Activated CD8-positive, alpha-beta memory T cell treated with anti-CD3 and anti-CD28 coated beads for 48 hours (primary cell): ENCODE measurements around the gene SCN1B.

ENCODE experiments used
- DNase-seq, 3 experiments: peaks; one replicate each; pipeline ENCODE4 v3.0.0-alpha.2; 2020; ENCODE audit warnings: low read depth in 2 of 3, low spot score in 2 of 3

Gene SCN1B

DNA sequence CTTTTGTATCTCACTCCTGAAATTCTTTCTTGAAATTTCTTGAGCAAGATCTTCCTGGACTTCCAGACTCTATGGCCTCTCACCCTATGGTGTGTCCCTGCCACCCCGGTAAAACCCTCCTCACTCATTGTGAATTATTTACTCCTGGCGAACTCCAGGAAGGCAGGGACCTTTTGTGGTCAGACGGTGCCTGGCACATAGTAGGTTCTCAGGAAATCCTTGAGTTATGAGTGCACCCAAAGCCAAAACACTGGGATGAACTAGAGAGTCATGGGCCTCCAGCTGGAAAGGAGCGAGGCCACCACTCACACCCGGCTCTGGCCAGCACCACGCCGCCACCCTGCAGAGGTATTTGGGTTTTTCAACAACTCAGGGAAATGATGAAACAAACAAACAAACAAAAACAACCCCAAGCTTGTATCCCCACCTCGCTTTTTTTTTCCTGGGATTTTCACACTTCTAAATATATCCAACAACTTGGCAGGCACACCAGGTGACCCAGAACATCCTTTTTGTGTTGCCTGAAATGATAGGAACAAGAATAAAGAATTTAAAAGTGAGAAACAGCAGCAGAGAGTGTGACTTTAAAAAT is 22.4 kb downstream of the SCN1B start:
- no peak for DNase-seq

DNA sequence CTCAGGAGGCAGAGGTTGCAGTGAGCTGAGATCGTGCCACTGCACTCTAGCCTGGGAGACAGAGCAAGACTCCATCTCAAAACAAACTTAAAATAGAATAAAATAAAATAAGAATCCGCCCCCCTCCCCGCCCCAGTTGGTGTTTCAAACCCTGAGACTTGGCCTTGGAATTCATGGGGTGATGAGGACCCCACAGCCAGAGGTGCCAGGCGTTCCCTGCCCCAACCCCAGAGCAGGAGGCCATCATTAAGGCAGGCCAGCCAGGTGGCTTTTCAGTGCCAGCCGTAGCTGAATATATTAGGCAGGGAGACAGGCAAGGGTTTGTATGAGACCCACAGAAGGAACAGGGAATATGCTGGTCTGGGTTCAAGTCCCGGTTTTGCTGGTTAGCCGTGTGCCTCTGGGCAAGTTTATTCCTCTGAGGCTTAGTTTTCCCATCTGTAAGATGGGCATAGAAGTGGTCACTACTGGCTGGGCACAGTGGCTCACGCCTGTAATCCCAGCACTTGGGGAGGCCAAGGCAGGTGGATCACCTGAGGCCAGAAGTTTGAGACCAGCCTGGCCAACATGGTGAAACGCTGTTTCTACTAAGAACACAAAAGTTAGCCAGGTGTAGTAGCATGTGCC is 23.5 kb downstream of the SCN1B start:
- DNase-seq, result no peak

DNA sequence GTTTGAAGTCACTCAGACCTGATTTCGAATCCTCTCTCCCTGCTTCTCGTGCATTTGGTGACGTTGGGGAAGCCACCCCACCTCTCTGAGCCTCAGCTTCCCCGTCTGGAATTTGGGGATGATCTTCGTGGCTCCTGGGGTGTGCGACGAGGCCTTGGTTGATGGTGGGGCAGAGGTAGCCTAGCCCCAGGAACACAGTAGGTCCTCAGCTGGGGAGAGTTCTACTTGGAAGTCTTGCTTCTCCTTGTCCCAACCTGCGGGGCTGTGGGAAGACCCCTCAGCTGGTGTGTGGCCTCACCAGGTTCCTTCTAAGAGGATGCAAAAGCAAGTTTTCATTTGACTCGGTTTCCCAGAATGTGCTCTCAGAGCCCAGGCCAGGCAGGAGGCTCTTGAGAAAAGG is 24.4 kb downstream of the SCN1B start:
- DNase-seq, result no peak

DNA sequence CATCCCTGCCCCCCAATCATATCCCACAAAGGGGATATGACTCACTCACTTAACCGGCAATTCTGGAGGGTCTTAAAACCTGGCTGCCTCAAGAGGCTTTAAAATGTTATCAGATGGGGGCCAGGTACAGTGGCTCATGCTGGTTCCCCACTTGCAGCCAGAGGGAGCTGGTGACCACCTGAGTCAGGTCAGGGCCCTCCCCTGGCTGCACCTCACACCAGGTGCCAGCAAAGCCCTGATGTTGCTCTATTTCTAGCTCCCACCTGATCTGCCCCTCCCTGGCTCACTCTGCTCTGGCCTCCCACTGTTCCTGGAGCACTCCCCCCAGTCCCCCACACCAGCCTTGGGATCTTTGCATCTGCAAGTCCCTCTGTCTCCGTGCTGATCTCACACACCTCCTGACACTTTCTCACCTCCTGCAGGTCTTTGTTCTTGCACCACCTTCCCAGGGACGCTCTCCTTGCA is 25.5 kb downstream of the SCN1B start:
- DNase-seq, result no peak

DNA sequence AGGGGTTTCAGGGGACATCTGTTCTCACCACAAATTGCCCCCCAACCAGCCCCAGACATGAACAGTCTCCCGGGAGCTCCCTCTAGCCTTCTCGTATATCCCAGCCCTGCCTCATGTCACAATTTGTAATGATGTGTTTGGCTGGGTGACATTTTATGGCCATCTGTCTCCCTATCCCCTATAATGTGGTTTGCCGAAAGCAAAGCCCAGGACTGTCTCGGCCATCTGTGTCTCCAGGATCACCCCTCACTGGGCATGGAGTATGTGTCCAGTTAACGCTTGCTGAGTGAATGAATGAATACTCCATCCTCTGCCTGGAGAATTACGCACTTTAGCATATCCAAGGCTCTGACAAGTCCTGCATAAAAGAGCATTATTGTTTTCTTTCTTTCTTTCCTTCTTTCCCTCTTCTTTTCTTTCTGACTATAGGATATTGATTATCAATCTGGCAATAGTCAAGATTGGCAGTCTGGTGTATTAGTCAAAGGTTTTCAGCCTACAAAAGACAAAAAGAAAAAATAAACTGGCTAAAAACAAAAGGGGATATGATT is 26.3 kb downstream of the SCN1B start:
- DNase-seq, result no peak

DNA sequence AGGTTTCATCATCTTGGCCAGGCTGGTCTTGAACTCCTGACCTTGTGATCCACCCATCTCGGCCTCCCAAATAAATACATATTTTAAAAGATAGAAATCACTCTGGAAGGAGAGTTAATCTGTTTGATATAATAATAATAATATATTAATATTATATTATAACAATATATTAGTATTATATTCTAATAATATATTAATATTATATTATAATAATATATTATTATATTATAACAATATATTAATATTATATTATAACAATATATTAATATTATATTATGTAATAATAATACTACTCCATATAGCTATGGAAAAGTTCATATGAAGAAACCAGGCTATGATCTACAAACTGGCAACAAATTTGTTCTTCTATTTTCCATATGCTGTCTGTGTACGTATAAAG is 28.1 kb downstream of the SCN1B start:
- no peak for DNase-seq

DNA sequence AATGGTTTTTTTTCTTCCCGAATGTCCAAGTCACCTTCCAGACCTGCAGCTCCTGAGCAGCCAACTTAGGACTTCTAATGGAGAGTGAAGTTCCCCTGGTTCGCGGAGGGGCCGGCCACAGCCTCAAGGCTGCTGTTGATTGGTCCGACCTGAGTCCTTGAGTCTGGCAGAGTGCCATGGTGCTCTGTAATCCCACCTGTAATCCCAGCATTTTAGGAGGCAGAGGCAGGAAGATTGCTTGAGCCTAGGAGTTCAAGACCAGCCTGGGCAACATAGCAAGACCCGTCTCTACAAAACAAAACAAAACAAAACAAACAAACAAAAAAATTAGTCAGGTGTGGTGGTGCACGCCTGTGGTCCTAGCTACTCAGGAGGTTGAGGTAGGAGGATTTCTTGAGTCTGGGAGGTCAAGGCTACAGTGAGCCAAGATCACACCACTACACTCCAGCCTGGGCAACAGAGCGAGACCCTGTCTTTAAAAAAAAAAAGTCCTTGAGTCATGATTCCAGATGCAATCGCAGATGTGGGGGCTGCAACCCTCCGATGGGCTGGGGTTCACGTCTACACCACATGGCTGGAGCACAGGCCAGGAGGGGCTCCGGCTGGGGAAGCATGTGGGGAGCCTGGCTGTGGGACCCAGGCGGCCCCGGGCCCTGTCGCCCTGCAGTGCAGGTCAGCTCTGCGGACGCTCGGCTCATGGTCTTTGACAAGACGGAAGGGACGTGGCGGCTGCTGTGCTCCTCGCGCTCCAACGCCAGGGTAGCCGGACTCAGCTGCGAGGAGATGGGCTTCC is 28.9 kb downstream of the SCN1B start:
- DNase-seq, result no peak

DNA sequence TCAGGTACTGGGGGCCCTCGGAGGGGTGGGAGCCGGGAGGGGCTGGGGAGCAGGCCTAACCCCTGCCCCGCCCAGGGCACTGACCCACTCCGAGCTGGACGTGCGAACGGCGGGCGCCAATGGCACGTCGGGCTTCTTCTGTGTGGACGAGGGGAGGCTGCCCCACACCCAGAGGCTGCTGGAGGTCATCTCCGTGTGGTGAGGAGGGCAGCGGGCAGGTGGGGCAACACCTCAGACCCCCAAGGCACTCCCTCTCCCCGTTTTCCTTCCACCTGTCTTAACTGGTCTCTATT is 29.5 kb downstream of the SCN1B start:
- DNase-seq, result no peak

DNA sequence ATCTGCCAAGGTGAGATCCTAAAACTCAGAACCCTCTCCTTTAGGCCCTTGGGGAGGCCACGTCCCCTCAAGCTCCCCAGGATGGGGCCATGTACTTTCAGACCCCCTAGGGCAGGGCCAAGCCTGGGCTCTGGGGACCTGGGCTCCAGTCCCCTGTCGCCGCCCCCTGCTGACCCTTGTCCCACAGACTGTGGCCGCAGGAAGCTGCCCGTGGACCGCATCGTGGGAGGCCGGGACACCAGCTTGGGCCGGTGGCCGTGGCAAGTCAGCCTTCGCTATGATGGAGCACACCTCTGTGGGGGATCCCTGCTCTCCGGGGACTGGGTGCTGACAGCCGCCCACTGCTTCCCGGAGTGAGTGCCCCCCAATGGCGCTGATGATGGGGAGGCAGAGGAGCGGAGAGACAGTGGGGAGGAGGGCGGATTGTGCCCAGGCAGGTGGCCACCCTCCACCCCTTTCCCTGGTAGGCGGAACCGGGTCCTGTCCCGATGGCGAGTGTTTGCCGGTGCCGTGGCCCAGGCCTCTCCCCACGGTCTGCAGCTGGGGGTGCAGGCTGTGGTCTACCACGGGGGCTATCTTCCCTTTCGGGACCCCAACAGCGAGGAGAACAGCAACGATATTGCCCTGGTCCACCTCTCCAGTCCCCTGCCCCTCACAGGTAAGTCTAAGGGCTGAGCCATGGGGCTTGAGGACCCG is 30.0 kb downstream of the SCN1B start:
- DNase-seq, result no peak

DNA sequence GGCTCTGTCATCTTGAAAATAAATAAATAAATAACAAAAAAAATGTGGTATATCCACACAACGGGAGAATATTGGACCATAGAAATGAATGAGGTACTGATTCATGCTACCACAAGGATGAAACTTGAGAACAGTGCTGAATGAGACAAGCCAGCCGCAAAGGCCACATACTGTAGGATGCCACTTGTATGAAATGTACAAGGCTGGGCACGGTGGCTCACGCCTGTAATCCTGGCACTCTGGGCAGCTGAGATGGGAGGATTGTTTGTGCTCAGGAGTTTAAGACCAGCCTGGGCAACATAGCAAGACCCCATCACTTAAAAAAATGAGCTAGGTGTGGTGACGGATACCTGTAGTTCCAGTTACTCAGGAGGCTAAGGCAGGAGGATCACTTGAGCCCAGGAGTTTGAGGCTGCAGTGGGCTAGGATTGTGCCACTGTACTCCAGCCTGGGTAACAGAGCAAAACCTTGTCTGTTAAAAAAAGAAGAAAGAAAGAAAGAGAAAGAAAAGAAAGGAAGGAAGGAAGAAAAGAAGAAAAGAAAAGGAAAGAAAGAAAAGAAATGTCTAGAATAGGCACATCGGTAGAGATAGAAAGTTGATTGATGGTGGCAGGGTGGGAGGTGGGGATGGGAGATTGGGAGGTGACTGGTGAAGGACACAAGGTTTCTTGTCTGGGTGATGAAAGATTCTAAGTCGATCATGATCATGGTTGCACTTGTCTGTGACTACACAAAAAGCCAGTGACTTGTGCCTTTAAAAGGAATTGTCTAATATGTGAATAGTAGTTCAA is 31.5 kb downstream of the SCN1B start:
- no peak for DNase-seq

DNA sequence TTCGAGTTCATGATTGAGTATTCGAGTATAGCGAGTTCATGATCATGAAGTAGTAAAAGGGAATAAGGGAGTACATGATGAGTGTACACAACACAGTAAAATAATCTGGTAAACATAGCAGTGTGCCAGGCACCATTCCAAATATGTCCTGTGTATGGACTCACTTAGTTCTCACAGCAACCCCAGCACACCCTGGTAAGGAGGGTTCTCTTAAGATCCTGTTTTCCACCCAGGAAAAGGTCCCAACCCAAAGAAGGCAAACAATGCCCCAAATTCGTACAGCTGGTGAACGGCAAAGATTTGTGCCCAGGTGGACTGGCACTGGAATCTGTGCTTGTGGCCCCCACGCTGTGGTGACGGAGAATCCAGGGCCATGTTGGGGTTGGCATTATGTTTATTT is 32.7 kb downstream of the SCN1B start:
- DNase-seq, result no peak

DNA sequence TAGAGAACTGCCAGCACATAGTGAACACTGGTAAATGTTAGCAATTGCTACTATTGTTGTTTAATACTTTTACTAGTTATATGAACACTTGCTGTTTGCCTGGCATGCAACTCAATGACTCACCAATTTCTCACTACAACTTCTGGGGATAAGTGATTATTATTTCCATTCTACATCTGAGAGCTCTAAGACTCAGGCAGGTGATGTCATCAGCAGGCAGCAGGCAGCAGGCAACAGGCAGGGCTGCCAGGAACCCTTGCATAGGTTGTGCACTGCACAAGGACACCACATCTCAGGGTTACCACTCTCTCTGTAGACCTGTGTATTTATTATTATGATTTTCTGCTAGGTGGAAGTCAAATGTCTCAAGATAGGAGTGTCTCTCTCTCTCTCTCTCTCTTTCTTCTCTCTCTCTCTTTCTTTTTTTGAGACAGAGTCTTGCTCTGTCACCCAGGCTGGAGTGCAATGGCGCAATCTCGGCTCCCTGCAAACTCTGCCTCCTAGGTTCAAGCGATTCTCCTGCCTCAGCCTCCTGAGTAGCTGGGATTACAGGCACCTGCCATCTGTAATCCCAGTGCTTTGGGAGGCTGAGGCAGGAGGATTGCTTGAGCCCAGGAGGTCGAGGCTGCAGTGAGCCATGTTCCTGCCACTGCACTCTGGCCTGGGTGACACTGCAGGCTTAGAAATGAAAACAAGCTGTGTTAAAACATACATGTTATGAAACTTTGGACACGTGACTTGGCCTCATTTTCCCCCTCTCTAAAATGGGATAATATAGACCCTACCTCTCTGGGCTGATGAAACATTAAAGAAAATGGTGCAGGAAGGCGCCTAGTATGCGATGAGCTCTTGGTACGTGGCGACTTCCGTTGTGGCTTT is 33.9 kb downstream of the SCN1B start:
- DNase-seq, result no peak

DNA sequence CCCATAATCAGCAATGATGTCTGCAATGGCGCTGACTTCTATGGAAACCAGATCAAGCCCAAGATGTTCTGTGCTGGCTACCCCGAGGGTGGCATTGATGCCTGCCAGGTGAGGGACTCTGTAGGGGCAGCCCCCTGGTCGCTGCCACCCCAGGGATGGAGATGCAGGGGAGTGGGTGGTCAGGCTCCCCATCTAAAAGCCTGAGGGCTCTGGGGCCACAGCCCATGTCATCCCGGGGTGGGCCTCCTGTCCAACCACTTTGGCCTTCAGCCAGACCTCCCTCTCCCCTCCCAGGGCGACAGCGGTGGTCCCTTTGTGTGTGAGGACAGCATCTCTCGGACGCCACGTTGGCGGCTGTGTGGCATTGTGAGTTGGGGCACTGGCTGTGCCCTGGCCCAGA is 35.3 kb downstream of the SCN1B start:
- no peak for DNase-seq

DNA sequence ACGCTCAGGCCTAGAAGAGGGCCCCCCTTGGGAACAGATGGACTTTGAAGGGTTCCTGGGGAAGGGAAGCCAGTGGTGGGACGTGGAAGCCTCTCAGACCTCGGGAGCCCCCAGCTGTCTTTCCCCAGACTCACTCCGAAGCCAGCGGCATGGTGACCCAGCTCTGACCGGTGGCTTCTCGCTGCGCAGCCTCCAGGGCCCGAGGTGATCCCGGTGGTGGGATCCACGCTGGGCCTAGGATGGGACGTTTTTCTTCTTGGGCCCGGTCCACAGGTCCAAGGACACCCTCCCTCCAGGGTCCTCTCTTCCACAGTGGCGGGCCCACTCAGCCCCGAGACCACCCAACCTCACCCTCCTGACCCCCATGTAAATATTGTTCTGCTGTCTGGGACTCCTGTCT is 35.9 kb downstream of the SCN1B start:
- no peak for DNase-seq

DNA sequence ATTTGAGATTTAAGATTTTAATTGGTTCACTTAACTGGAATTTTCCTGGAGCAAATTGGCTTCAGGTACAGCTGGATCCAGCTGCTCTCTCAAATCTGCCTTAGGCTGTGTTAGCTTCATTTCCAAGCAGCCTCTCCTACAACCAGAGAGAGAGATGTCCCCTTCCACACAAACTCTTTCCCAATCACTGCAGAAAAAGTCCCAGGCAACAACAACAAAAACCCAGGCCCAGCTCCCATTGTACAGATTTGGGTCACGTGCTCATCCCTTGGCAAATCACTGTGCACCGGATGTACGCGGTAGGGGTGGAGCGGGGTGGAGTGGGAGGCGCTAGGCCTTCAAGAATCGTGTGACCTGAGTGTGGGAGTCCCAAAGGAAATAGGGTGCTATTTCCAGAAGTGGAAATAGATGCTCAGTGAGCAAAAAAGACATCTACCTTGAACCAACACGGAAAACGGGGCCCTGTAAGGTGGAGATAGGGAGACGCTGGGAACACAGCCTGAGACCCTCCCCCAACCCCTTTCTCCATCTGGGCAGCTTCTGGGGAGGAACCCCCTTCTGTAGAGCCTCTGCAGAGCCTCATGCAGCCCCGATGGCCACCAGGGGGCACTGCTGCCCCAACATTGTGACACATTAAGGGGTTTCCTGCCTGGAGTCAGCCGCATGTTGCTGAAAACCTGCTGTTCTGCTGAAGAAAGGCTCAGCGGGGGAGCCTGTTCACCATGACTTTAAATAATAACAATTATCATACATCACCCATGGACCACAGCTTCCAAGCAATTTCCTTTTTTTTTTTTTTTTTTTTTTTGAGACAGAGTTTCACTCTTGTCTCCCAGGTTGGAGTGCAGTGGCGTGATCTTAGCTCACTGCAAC is 36.7 kb downstream of the SCN1B start:
- peak; percentile 70 to 98 (median 94) for DNase-seq

DNA sequence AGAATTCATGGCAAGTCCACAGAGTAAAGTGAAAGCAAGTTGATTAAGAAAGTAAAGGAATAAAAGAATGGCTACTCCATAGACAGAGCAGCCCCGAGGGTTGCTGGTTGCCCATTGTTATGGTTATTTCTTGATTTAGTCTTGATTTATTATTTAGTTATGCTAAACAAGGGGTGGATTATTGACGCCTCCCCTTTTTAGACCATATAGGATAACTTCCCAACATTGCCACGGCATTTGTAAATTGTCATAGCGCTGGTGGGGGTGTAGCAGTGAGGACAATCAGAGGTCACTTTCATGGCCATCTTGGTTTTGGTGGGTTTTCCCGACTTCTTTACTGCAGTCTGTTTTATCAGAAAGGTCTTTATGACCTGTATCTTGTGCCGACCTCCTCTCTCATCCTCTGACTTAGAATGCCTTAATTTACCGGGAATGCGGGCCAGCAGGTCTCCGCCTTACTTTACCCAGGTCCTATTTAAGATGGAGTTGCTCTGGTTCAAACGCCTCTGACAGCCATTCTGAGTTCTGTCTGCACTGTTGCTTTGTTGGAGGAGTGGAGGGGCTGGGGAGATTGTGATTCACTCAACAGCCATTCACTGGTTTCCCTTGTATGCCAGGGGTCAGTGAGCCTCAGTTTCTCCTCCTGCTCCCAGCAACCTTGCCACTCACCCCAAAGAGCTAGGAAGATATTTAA is 38.8 kb downstream of the SCN1B start:
- DNase-seq, result no peak

DNA sequence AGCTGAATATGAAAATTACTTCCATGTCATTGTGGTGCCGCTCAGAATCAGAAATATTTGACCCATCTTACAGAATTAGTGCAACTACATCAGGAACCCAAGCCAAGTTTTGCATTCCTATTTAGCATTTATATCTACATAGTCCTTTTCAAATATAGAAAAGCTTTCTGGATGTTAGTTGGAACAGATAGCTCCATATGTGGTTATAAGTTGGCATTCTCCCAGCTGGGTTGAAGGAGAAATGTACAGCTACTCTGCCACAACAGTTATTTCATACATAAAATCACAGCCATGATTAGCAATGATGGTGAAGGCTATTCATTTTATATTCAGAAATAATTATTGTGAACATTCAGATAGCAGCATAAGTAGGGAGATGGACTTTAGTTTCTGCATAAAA is 39.4 kb downstream of the SCN1B start:
- DNase-seq, result no peak

DNA sequence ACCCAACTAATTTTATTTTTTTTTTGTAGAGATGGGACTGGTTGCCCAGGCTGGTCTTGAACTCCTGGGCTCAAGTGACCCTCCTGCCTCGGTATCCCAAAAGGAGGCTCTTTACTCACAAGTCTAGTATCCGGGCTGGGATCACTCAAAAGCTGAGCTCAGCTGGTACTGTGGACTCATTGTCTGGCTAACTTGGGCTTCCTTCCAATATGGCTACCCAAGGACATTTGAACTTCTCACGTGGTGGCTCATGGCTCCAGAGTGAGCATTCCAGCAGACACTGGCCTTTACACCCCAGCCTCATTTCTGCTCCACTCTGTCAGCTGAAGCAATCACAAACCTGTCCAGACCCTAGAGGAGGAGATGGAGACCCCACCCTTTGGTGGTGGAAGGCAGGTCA is 40.2 kb downstream of the SCN1B start:
- no peak for DNase-seq
